IMR-90 (cell line): Measurements from ENCODE around the gene SERHL2. TPM values are rescaled to one million over a fixed set of nuclear protein-coding genes. Genes with fewer than 3 reads are reported as not detected.
"Not testable (repeated sequence)": the region's sequence is repeated elsewhere in the genome, so short reads cannot be mapped to it uniquely, and the experiment has no call there.

Experiments
- ATAC-seq: fragments of 200-7000 bp; cut with Tn5 transposase; 2 replicates; pipeline ENCODE4 v1.9.1; 2020; ENCODE audit warnings: low read depth, mild to moderate bottlenecking, moderate library complexity
- BruUV-seq: library from RNA; stranded (reverse); fragments of 400-500 nt; replicated peaks from 2 replicates; lab custom pipeline; 2021; lab: Mats Ljungman, UMichigan
- CTCF ChIA-PET: fragments of 300-600 bp; formaldehyde crosslinking; extraction: SDS; loops from one replicate; lab custom pipeline; 2021; ENCODE audit warnings: antibody characterized with exemption; lab: Yijun Ruan, JAX
- POLR2A ChIA-PET: fragments of 300-600 bp; sonication (Branson Sonifier 250); formaldehyde crosslinking; loops from one replicate; lab custom pipeline; 2022; ENCODE audit warnings: antibody characterized with exemption; ENCODE audit not compliant: unreplicated experiment; lab: Charles Lee
- DNase-seq: peaks from one replicate; pipeline ENCODE4 v3.0.0; 2013
- H2AFZ ChIP-seq: replicated peaks from 2 replicates; pipeline ENCODE3; 2013; ENCODE audit warnings: low read length, mild to moderate bottlenecking; ENCODE audit not compliant: poor library complexity
- H2AK5ac ChIP-seq: 2 replicates; pipeline ENCODE4 v1.6.1; 2013; ENCODE audit warnings: low read depth, low read length, inconsistent platforms
- H2AK9ac ChIP-seq: replicated peaks from 2 replicates; pipeline ENCODE3; 2013; ENCODE audit warnings: mild to moderate bottlenecking, low read depth, low read length, moderate library complexity; ENCODE audit not compliant: poor library complexity
- H2BK120ac ChIP-seq: 2 replicates; pipeline ENCODE4 v1.6.1; 2013; ENCODE audit warnings: low read depth, low read length, inconsistent platforms
- H2BK15ac ChIP-seq: 3 replicates; pipeline ENCODE4 v1.6.1; 2013; ENCODE audit warnings: low read depth, low read length, inconsistent platforms
- H2BK20ac ChIP-seq: 2 replicates; pipeline ENCODE4 v1.6.1; 2013; ENCODE audit warnings: low read depth, mild to moderate bottlenecking, inconsistent platforms, low read length, moderate library complexity
- H2BK5ac ChIP-seq: 2 replicates; pipeline ENCODE4 v1.6.1; 2013; ENCODE audit warnings: mild to moderate bottlenecking, low read depth, low read length, inconsistent platforms; ENCODE audit not compliant: poor library complexity, severe bottlenecking
- H3K14ac ChIP-seq: replicated peaks from 2 replicates; pipeline ENCODE4 v1.6.1; 2013; ENCODE audit warnings: low read depth, low read length, inconsistent platforms
- H3K18ac ChIP-seq: 2 replicates; pipeline ENCODE4 v1.6.1; 2013; ENCODE audit warnings: low read depth, low read length, control low read depth
- H3K23ac ChIP-seq: 2 replicates; pipeline ENCODE4 v1.6.1; 2013; ENCODE audit warnings: low read depth, low read length, inconsistent platforms
- H3K27ac ChIP-seq: 2 replicates; pipeline ENCODE4 v1.5.1; 2013; ENCODE audit warnings: mild to moderate bottlenecking, control low read depth, low read length; ENCODE audit not compliant: insufficient read depth
- H3K27me3 ChIP-seq: 2 replicates; pipeline ENCODE4 v1.6.1; 2013; ENCODE audit warnings: low read length; ENCODE audit not compliant: control insufficient read depth, insufficient read depth
- H3K36me3 ChIP-seq: 2 replicates; pipeline ENCODE4 v1.6.1; 2013; ENCODE audit warnings: low read length, mixed read lengths; ENCODE audit not compliant: control insufficient read depth, insufficient read depth
- H3K4ac ChIP-seq: 2 replicates; pipeline ENCODE4 v1.6.1; 2013; ENCODE audit warnings: low read depth, low read length, inconsistent platforms
- H3K4me1 ChIP-seq: 2 replicates; pipeline ENCODE4 v1.6.1; 2013; ENCODE audit warnings: low read length, mixed read lengths; ENCODE audit not compliant: control insufficient read depth, insufficient read depth
- H3K4me2 ChIP-seq: 2 replicates; pipeline ENCODE4 v1.6.1; 2013; ENCODE audit warnings: low read depth, mild to moderate bottlenecking, control low read depth, low read length, moderate library complexity
- H3K4me3 ChIP-seq: 2 replicates; pipeline ENCODE4 v1.5.1; 2013; ENCODE audit warnings: low read depth, mild to moderate bottlenecking, control low read depth, low read length, moderate library complexity; ENCODE audit not compliant: insufficient read depth
- H3K56ac ChIP-seq: 2 replicates; pipeline ENCODE4 v1.6.1; 2013; ENCODE audit warnings: low read length, inconsistent platforms; ENCODE audit not compliant: insufficient read depth; ENCODE audit errors: extremely low read depth
- H3K79me1 ChIP-seq, 2 experiments: 2 replicates each; pipeline ENCODE4 v1.6.1; 2013; ENCODE audit warnings: low read length in 2 of 2, inconsistent platforms in 1 of 2, low read depth in 1 of 2
- H3K9ac ChIP-seq: 2 replicates; pipeline ENCODE4 v1.6.1; 2013; ENCODE audit warnings: low read depth, low read length, control low read depth
- H3K9me1 ChIP-seq: 2 replicates; pipeline ENCODE4 v1.6.1; 2013; ENCODE audit warnings: low read length, inconsistent platforms; ENCODE audit not compliant: insufficient read depth
- H3K9me3 ChIP-seq: 2 replicates; pipeline ENCODE4 v1.6.1; 2013; ENCODE audit warnings: low read length; ENCODE audit not compliant: control insufficient read depth, insufficient read depth
- H4K20me1 ChIP-seq: 2 replicates; pipeline ENCODE4 v1.6.1; 2013; ENCODE audit warnings: low read length, inconsistent platforms; ENCODE audit not compliant: insufficient read depth
- H4K5ac ChIP-seq: 2 replicates; pipeline ENCODE4 v1.6.1; 2013; ENCODE audit warnings: mild to moderate bottlenecking, low read depth, low read length, control low read depth
- H4K8ac ChIP-seq, 2 experiments: 2 replicates each; pipeline ENCODE4 v1.6.1; 2013; ENCODE audit warnings: low read depth in 2 of 2, low read length in 2 of 2, control low read depth in 1 of 2, inconsistent platforms in 1 of 2
- H4K91ac ChIP-seq: 2 replicates; pipeline ENCODE4 v1.6.1; 2013; ENCODE audit warnings: low read depth, low read length, inconsistent platforms; ENCODE audit not compliant: insufficient read depth
- BHLHE40 ChIP-seq: fragments of 150-350 bp; IDR thresholded peaks from 2 replicates; pipeline ENCODE4 v1.6.1; 2016; ENCODE audit warnings: mild to moderate bottlenecking, low read depth, low read length
- CTCF ChIP-seq: conservative IDR thresholded peaks from 2 replicates; pipeline ENCODE4 v1.5.1; 2012; ENCODE audit warnings: mild to moderate bottlenecking, low read depth, low read length, improper control_type of control experiment
- WGBS, 2 experiments: methylation state at CpG; one replicate each; pipeline versions ENCODE4 v1.1.5 to v1.1.7; 2013; ENCODE audit warnings: missing lambda C conversion rate in 2 of 2; ENCODE audit not compliant: insufficient read length in 1 of 2; ENCODE audit errors: extremely low coverage in 2 of 2; 5-methylcytosine and 5-hydroxymethylcytosine counted together
- dilution Hi-C: fragments of 300-500 bp; cut with HindIII; formaldehyde crosslinking; loops from one replicate; pipeline ENCODE4 v1.14.3; 2018; ENCODE audit warnings: low sequenced_read_pairs; ENCODE audit not compliant: unreplicated experiment
- in situ Hi-C: fragments of 300-500 bp; cut with MboI; formaldehyde crosslinking; loops from 3 replicates; pipeline ENCODE4 v1.14.3; 2019; ENCODE audit warnings: low sequenced_read_pairs, inconsistent platforms, mixed read lengths
- intact Hi-C: fragments of 100-400 bp; cut with micrococcal nuclease; formaldehyde crosslinking; loops from 2 replicates; pipeline ENCODE4 v1.10.0; 2022
- polyA plus RNA-seq, 3 experiments: library from polyadenylated mRNA; depleted of rRNA; stranded (reverse); fragments of >200 nt; gene quantifications; 2 replicates each; pipeline ENCODE4 v1.2.3, GENCODE V29; 2012; ENCODE audit warnings: low replicate concordance in 1 of 3
- total RNA-seq: library from RNA; depleted of rRNA; stranded (reverse); fragments of >200 nt; gene quantifications from 2 replicates; pipeline ENCODE4 v1.2.3, GENCODE V29; 2012

Gene SERHL2
- total and polyA plus RNA-seq, 2 of the 4 experiments (the other 2 are of a cell fraction): 4.5 to 5.0 TPM

GRCh38 chr22:42615092-42615859, 61.5 kb downstream of the SERHL2 start (continued):
- TF ChIP-seq CTCF (no peak), BHLHE40 (peak; percentile 57)

- CTCF ChIA-PET, H2BK120ac ChIP-seq, H2AK9ac ChIP-seq, H2AK5ac ChIP-seq, H4K91ac ChIP-seq, in situ Hi-C loops, DNase-seq, H3K27me3 ChIP-seq, BruUV-seq, dilution Hi-C loops, H3K56ac ChIP-seq, ATAC-seq, H2BK15ac ChIP-seq, H2BK20ac ChIP-seq, H2BK5ac ChIP-seq, H3K9me3 ChIP-seq, H3K18ac ChIP-seq, H2AFZ ChIP-seq, H3K4me3 ChIP-seq: not testable (repeated sequence)
- Histone ChIP-seq H3K9ac (0 out of 2 replicates have a peak overlapping the region, but pooled peaks have one; percentile 0), H4K8ac (peak overlapping the region in 1 of 2 experiments; percentile 92; a peak in 1 of 4 replicates), H3K14ac (0 out of 2 replicates have a peak overlapping the region, but pooled peaks have one; percentile 0), H3K4me2 (peak overlapping the region; percentile 48), H3K36me3 (peaks cover 16% of the 10 kb centered on the region), H3K4me1 (peaks cover 16% of the 10 kb centered on the region), H3K9me1 (peaks cover 22% of the 10 kb centered on the region), H3K27ac (peak overlapping the region; percentile 99; the same call in 1 of the 2 replicates), H4K20me1 (peaks cover 42% of the 10 kb centered on the region), H3K23ac (peak overlapping the region; percentile 6; the same call in 1 of the 2 replicates), H3K79me1 (peaks cover 4 to 38% of the 10 kb centered on the region in 2 experiments; a peak in 3 of 4 replicates), H3K4ac (peak overlapping the region; percentile 3; the same call in 1 of the 2 replicates), H4K5ac (0 out of 2 replicates have a peak overlapping the region, but pooled peaks have one; percentile 16)
- no CpG with 5 or more reads among the region's 13 CpGs for WGBS, 2 experiments
- intact Hi-C loops: loop anchor here (1.0 kb wide), 1 partner anchor 204 kb away; no protein-coding TSS in a partner anchor
- POLR2A ChIA-PET: interaction anchor here (0.6 to 1.5 kb wide), 4 partner anchors 115 to 379 kb away, joined by 3 to 6 read pairs (median 4); no protein-coding TSS in a partner anchor
These were observed 62.1 kb downstream of the SERHL2 start for GRCh38 chr22:42615860-42616175.
